Measurements from ENCODE around the gene ULK2. TPM values are rescaled to one million over a fixed set of nuclear protein-coding genes. Genes with fewer than 3 reads are reported as not detected.

Gene ULK2
- polyA plus RNA-seq, 1 donor from 2014 or later, result 55.1 TPM

DNA sequence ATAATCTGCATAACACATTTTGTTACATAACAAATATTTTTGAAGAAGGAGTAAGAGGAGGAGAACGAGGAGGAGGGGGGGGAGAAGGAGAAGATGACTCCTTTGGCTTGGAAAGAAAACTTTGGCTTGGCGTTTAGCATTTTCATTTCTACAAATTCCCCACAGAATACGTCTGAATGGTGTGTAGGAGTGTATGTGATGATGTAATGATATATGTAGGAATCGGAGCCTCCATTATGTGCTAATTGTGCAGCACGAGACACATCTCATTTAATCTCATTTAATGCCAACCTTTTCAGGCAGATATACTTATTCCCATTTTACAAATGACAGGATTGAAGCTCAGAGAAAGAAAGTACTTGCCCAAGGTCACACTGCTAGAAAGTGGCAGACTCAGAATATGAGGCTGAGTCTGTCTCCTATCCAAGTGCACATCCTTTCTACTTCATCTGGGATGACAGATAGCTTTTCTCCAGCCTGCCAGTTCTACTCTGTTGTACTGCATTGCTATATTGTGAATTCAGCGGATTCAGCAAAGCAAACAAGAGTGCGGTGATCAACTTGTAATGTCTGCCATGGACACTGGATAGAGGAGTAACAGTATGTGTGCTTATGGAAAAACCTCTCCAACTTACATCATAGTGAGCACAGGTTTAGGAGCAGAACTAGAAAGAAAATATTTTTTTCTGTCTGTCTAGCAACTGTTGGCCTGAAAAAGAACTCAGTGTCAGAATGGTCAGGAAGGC is 140.9 kb downstream of the ULK2 start:
- Histone ChIP-seq H3K4me3 (ENCODE audit: low read length) (no peak overlapping the region), H4K20me1 (ENCODE audit: insufficient read depth) (no peaks in the 10 kb centered on the region), H3K79me2 (replicated peaks; ENCODE audit: insufficient read depth, low read length) (no peaks in the 10 kb centered on the region), H2AFZ (ENCODE audit: low read depth, low read length) (no peak overlapping the region), H3K9ac (ENCODE audit: low read length) (no peak overlapping the region), H3K27me3 (ENCODE audit: insufficient read depth, low read depth, low read length) (no peaks in the 10 kb centered on the region), H3K9me3 (ENCODE audit: low read length) (no peaks in the 10 kb centered on the region), H3K36me3 (ENCODE audit: insufficient read depth, low read length) (no peaks in the 10 kb centered on the region), H3K9me2 (ENCODE audit: insufficient read depth, low read length) (no peaks in the 10 kb centered on the region), H3F3A (ENCODE audit: insufficient read depth, low read length, poor library complexity, severe bottlenecking) (no peaks in the 10 kb centered on the region), H3K27ac (ENCODE audit: low read length) (no peak overlapping the region), H3K4me2 (ENCODE audit: low read length) (no peak overlapping the region)
- TF ChIP-seq, protein P1, sequence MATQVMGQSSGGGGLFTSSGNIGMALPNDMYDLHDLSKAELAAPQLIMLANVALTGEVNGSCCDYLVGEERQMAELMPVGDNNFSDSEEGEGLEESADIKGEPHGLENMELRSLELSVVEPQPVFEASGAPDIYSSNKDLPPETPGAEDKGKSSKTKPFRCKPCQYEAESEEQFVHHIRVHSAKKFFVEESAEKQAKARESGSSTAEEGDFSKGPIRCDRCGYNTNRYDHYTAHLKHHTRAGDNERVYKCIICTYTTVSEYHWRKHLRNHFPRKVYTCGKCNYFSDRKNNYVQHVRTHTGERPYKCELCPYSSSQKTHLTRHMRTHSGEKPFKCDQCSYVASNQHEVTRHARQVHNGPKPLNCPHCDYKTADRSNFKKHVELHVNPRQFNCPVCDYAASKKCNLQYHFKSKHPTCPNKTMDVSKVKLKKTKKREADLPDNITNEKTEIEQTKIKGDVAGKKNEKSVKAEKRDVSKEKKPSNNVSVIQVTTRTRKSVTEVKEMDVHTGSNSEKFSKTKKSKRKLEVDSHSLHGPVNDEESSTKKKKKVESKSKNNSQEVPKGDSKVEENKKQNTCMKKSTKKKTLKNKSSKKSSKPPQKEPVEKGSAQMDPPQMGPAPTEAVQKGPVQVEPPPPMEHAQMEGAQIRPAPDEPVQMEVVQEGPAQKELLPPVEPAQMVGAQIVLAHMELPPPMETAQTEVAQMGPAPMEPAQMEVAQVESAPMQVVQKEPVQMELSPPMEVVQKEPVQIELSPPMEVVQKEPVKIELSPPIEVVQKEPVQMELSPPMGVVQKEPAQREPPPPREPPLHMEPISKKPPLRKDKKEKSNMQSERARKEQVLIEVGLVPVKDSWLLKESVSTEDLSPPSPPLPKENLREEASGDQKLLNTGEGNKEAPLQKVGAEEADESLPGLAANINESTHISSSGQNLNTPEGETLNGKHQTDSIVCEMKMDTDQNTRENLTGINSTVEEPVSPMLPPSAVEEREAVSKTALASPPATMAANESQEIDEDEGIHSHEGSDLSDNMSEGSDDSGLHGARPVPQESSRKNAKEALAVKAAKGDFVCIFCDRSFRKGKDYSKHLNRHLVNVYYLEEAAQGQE (IDR thresholded peaks at IDR 0.05; ENCODE audit: borderline replicate concordance), result no peak
- no peak for TF ChIP-seq EZH2 (IDR thresholded peaks at IDR 0.05; ENCODE audit: borderline replicate concordance, insufficient read depth, low read length, poor library complexity, severe bottlenecking)
- TF ChIP-seq TAF1 (IDR thresholded peaks at IDR 0.05; ENCODE audit: low read depth), result no peak
- no peak for TF ChIP-seq SMC3 (conservative IDR thresholded peaks at IDR 0.05; ENCODE audit: poor library complexity)
- TF ChIP-seq, protein P2, sequence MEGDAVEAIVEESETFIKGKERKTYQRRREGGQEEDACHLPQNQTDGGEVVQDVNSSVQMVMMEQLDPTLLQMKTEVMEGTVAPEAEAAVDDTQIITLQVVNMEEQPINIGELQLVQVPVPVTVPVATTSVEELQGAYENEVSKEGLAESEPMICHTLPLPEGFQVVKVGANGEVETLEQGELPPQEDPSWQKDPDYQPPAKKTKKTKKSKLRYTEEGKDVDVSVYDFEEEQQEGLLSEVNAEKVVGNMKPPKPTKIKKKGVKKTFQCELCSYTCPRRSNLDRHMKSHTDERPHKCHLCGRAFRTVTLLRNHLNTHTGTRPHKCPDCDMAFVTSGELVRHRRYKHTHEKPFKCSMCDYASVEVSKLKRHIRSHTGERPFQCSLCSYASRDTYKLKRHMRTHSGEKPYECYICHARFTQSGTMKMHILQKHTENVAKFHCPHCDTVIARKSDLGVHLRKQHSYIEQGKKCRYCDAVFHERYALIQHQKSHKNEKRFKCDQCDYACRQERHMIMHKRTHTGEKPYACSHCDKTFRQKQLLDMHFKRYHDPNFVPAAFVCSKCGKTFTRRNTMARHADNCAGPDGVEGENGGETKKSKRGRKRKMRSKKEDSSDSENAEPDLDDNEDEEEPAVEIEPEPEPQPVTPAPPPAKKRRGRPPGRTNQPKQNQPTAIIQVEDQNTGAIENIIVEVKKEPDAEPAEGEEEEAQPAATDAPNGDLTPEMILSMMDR (IDR thresholded peaks at IDR 0.05; ENCODE audit: poor library complexity, severe bottlenecking), result no peak
- TF ChIP-seq EP300 (conservative IDR thresholded peaks at IDR 0.05; ENCODE audit: poor library complexity, severe bottlenecking), result no peak
- no peak for TF ChIP-seq POLR2AphosphoS5 (IDR thresholded peaks at IDR 0.05)
- TF ChIP-seq MXI1 (conservative IDR thresholded peaks at IDR 0.05; ENCODE audit: poor library complexity, severe bottlenecking), result no peak
- no peak for TF ChIP-seq RAD21 (conservative IDR thresholded peaks at IDR 0.05)

DNA sequence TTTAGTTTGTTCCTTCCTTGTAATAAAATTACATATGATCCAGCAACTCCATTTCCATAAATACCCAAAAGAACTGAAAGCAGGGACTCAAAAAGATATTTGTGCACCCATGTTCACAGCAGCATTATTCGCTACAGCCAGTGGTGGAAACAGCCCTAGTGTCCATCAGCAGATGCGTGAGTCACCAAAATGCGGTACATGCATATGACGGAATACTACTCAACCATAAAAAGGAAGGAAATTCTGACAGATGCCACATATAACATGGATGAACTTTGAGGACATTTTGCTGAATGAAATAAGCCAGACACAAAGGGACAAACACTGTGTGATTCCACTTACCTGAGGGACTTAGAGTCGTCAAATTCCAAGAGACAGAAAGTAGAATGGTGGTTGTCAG is 142.2 kb downstream of the ULK2 start:
- TF ChIP-seq, protein P1 (IDR thresholded peaks at IDR 0.05; ENCODE audit: borderline replicate concordance), result no peak
- TF ChIP-seq RAD21 (conservative IDR thresholded peaks at IDR 0.05), result no peak
- no peak for TF ChIP-seq EZH2 (IDR thresholded peaks at IDR 0.05; ENCODE audit: borderline replicate concordance, insufficient read depth, low read length, poor library complexity, severe bottlenecking)
- TF ChIP-seq MXI1 (conservative IDR thresholded peaks at IDR 0.05; ENCODE audit: poor library complexity, severe bottlenecking), result no peak
- no peak for TF ChIP-seq TAF1 (IDR thresholded peaks at IDR 0.05; ENCODE audit: low read depth)
- TF ChIP-seq SMC3 (conservative IDR thresholded peaks at IDR 0.05; ENCODE audit: poor library complexity), result no peak
- TF ChIP-seq POLR2AphosphoS5 (IDR thresholded peaks at IDR 0.05), result no peak
- TF ChIP-seq, protein P2 (IDR thresholded peaks at IDR 0.05; ENCODE audit: poor library complexity, severe bottlenecking), result no peak
- TF ChIP-seq EP300 (conservative IDR thresholded peaks at IDR 0.05; ENCODE audit: poor library complexity, severe bottlenecking), result no peak
- Histone ChIP-seq H3K9me3 (ENCODE audit: low read length) (no peaks in the 10 kb centered on the region), H3K9ac (ENCODE audit: low read length) (no peak overlapping the region), H4K20me1 (ENCODE audit: insufficient read depth) (no peaks in the 10 kb centered on the region), H3K36me3 (ENCODE audit: insufficient read depth, low read length) (no peaks in the 10 kb centered on the region), H3K4me3 (ENCODE audit: low read length) (no peak overlapping the region), H3K27ac (ENCODE audit: low read length) (no peak overlapping the region), H3F3A (ENCODE audit: insufficient read depth, low read length, poor library complexity, severe bottlenecking) (no peaks in the 10 kb centered on the region), H3K79me2 (replicated peaks; ENCODE audit: insufficient read depth, low read length) (no peaks in the 10 kb centered on the region), H3K4me2 (ENCODE audit: low read length) (no peak overlapping the region), H2AFZ (ENCODE audit: low read depth, low read length) (no peak overlapping the region), H3K9me2 (ENCODE audit: insufficient read depth, low read length) (no peaks in the 10 kb centered on the region), H3K27me3 (ENCODE audit: insufficient read depth, low read depth, low read length) (no peaks in the 10 kb centered on the region)

All from neural cell (in vitro differentiated cells).